Measurements from ENCODE around the gene ZFP30. TPM values are rescaled to one million over a fixed set of nuclear protein-coding genes. Genes with fewer than 3 reads are reported as not detected.
"Not testable (repeated sequence)": the region's sequence is repeated elsewhere in the genome, so short reads cannot be mapped to it uniquely, and the experiment has no call there.

Gene ZFP30
- total and polyA plus RNA-seq, 8 donors, result 11.6 to 28.3 (median 23.3) TPM

DNA sequence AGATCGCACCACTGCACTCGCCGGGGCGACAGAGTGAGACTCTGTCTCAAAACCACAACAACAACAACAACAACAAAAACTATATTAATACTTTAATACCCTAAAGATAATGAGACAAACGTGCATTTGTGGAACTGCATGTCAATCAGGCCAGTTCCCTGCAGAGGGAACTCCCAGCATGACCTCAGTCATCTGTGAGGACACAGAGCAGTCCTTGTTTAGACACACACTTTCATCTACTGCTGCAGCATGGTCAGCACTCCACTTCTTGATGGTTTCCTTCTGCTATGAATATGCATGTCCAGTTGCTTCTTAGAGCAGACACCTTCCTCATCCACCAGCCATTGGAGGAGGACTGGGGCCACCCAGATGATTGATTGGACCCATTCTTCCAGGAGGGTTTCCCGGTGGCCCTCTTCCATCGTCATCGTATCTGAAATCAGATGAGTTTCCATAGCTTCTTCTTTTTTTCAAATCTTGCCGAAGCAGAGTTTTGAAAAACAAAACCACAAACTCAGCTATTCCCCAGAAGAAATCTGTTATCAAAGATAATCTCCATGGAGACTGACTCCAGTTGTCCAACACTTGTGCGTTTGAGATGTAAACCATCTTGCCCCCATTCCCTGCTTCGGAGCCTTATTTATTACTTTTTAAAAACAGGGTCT is 37.8 kb upstream of the ZFP30 start:
- Histone ChIP-seq H3K4me1 (peaks cover 0 to 4% of the 10 kb centered on the region in 2 donors), H3K27me3 (no peaks in the 10 kb centered on the region), H3K36me3 (peaks cover 0 to 20% of the 10 kb centered on the region in 2 donors), H3K27ac (no peak overlapping the region), H3K4me3 (no peak overlapping the region), H3K9me3 (peaks cover 0 to 74% of the 10 kb centered on the region in 2 donors)
- TF ChIP-seq, protein P1, sequence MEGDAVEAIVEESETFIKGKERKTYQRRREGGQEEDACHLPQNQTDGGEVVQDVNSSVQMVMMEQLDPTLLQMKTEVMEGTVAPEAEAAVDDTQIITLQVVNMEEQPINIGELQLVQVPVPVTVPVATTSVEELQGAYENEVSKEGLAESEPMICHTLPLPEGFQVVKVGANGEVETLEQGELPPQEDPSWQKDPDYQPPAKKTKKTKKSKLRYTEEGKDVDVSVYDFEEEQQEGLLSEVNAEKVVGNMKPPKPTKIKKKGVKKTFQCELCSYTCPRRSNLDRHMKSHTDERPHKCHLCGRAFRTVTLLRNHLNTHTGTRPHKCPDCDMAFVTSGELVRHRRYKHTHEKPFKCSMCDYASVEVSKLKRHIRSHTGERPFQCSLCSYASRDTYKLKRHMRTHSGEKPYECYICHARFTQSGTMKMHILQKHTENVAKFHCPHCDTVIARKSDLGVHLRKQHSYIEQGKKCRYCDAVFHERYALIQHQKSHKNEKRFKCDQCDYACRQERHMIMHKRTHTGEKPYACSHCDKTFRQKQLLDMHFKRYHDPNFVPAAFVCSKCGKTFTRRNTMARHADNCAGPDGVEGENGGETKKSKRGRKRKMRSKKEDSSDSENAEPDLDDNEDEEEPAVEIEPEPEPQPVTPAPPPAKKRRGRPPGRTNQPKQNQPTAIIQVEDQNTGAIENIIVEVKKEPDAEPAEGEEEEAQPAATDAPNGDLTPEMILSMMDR (IDR thresholded peaks at IDR 0.05), result no peak
- peak in 2 of 4 donors; percentile 32 to 40 for DNase-seq
- intact Hi-C loops (cut with DNase I), result no loop called here
- ATAC-seq, result peak; percentile 28

- DNase-seq (peak; percentile 86 to 95 (median 90)), ATAC-seq (peak; percentile 94)
- peak overlapping the region; percentile 62 to 73 for H3K27ac ChIP-seq
- H3K36me3 ChIP-seq, result peaks cover 0 to 10% of the 10 kb centered on the region in 2 donors
- H3K4me1 ChIP-seq, result peaks cover 0 to 4% of the 10 kb centered on the region in 2 donors
- H3K4me3 ChIP-seq, result peak overlapping the region; percentile 49
- H3K27me3 ChIP-seq, result no peaks in the 10 kb centered on the region
- intact Hi-C loops (cut with DNase I), result no loop called here
- TF ChIP-seq, protein P1 (IDR thresholded peaks at IDR 0.05), result no peak
- peaks cover 0 to 68% of the 10 kb centered on the region in 2 donors for H3K9me3 ChIP-seq
Measured at GRCh38 chr19:37691881-37692504, 36.7 kb upstream of the ZFP30 start.

GRCh38 chr19:37683520-37683919 is 28.3 kb upstream of the ZFP30 start:
- H3K4me1 ChIP-seq, result no peaks in the 10 kb centered on the region
- H3K27me3 ChIP-seq, result no peaks in the 10 kb centered on the region
- peaks cover 0 to 15% of the 10 kb centered on the region in 2 donors for H3K36me3 ChIP-seq
- TF ChIP-seq, protein P1 (IDR thresholded peaks at IDR 0.05), result no peak
- DNase-seq (no peak), ATAC-seq (no peak)
- H3K4me3 ChIP-seq, result no peak overlapping the region
- no peak overlapping the region for H3K27ac ChIP-seq
- intact Hi-C loops (cut with DNase I), result no loop called here
- peaks cover 0 to 86% of the 10 kb centered on the region in 2 donors for H3K9me3 ChIP-seq

DNA sequence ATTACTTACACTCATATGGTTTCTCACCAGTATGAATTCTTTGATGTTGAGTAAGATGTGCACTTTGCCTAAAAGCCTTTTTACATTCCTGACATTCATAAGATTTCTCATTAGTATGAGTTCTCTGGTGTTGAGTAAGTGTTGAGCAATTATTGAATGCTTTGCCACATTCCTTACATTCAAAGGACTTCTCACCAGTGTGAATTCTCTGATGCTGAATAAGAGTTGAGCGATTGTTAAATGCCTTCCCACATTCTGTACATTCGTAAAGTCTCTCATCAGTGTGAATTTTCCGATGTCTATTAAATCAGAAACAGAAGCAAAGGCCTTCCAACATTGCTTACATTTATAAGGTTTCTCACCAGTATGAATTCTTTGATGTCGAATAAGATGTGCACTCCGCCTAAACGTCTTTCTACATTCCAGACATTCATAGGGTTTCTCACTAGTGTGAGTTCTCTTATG is 14.2 kb upstream of the ZFP30 start:
- Histone ChIP-seq H3K27me3 (no peaks in the 10 kb centered on the region), H3K4me1 (no peaks in the 10 kb centered on the region), H3K4me3 (no peak overlapping the region), H3K27ac (no peak overlapping the region), H3K36me3 (no peaks in the 10 kb centered on the region), H3K9me3 (peaks cover 6 to 100% of the 10 kb centered on the region in 2 donors)
- ATAC-seq (no peak), DNase-seq (no peak)
- TF ChIP-seq, protein P1 (IDR thresholded peaks at IDR 0.05), result no peak
- intact Hi-C loops (cut with DNase I), result no loop called here

- H3K27ac ChIP-seq; DNase-seq; H3K27me3 ChIP-seq; ATAC-seq; H3K36me3 ChIP-seq; H3K4me3 ChIP-seq; intact Hi-C loops (cut with DNase I): not testable (repeated sequence)
- peaks cover 8 to 26% of the 10 kb centered on the region in 2 donors for H3K4me1 ChIP-seq
- peaks cover 0 to 23% of the 10 kb centered on the region in 2 donors for H3K9me3 ChIP-seq
Measured at GRCh38 chr19:37657157-37657556, 1.9 kb upstream of the ZFP30 start.

Measured in left lung (tissue), 10 donors.